Thyroid gland (tissue), 4 donors: Measurements from ENCODE around the gene STYXL1. TPM values are rescaled to one million over a fixed set of nuclear protein-coding genes. Genes with fewer than 3 reads are reported as not detected.

Experiments
- DNase-seq, 2 donors: peaks; one replicate each; pipeline ENCODE4 v3.0.0-alpha.2; 2019
- H3K27ac ChIP-seq, 3 donors: fragments of 200-600 bp; sonication (generic); 1 replicate in 2 of 3; 2 replicates in 1 of 3; pipeline ENCODE4 v1.5.1; 2016 to 2019; ENCODE audit warnings: mild to moderate bottlenecking in 1 of 3, moderate library complexity in 1 of 3
- H3K27me3 ChIP-seq: fragments of 200-600 bp; sonication (generic); one replicate; pipeline ENCODE4 v1.5.1; 2019
- H3K36me3 ChIP-seq, 2 donors: fragments of 200-600 bp; sonication (generic); one replicate each; pipeline ENCODE4 v1.5.1; 2016 to 2019
- H3K4me1 ChIP-seq, 2 donors: fragments of 200-600 bp; sonication (generic); one replicate each; pipeline ENCODE4 v1.5.1; 2017 to 2019
- H3K4me3 ChIP-seq, 3 donors: fragments of 200-600 bp; sonication (generic); replicated peaks in 1 of 3; 1 replicate in 2 of 3; 2 replicates in 1 of 3; pipeline ENCODE4 v1.5.1; 2016; ENCODE audit warnings: mild to moderate bottlenecking in 1 of 3
- H3K9me3 ChIP-seq: fragments of 200-600 bp; sonication (generic); one replicate; pipeline ENCODE4 v1.5.1; 2017
- POLR2A ChIP-seq, 2 donors: fragments of 450-650 bp; IDR thresholded peaks; one replicate each; pipeline ENCODE4 v1.6.1; 2017; ENCODE audit warnings: antibody characterized with exemption in 2 of 2, mild to moderate bottlenecking in 2 of 2, moderate library complexity in 1 of 2
- WGBS, 2 donors: methylation state at CpG; one replicate each; pipeline ENCODE4 v1.1.5; 2017; 5-methylcytosine and 5-hydroxymethylcytosine counted together
- intact Hi-C: fragments of 100-400 bp; cut with DNase I; formaldehyde crosslinking; loops from one replicate; pipeline ENCODE4 v1.15.1; 2023
- total RNA-seq, 4 donors: library from RNA; depleted of rRNA; stranded (reverse); fragments of >200 nt; gene quantifications; one replicate each; pipeline ENCODE4 v1.2.3, GENCODE V29; 2016
- TF ChIP-seq, protein P1 (sequence below), 6 experiments: fragments of 200-600 bp in 3 of 6; fragments of 450-650 bp in 3 of 6; sonication (generic) in 3 of 6; IDR thresholded peaks; one replicate each; pipeline ENCODE4 v1.5.1; 2016 to 2019; ENCODE audit warnings: antibody characterized with exemption in 6 of 6, mild to moderate bottlenecking in 2 of 6, inconsistent platforms in 1 of 6, moderate library complexity in 1 of 6

The STYXL1 gene
- total RNA-seq, 4 donors from 2014 or later, result 14.5 to 53.7 (median 29.1) TPM

GRCh38 chr7:75992083-75992755 is 55.6 kb downstream of the STYXL1 start:
- peaks cover 28 to 33% of the 10 kb centered on the region in 2 donors for H3K4me1 ChIP-seq
- no peak for DNase-seq
- no peak overlapping the region for H3K4me3 ChIP-seq
- H3K36me3 ChIP-seq, result peaks cover 0 to 3% of the 10 kb centered on the region in 2 donors
- WGBS, 2 donors, result 88 to 93% methylated on average over 5 to 15 of the region's 20 CpGs
- H3K9me3 ChIP-seq, result no peaks in the 10 kb centered on the region
- H3K27ac ChIP-seq, result peak overlapping the region in 2 of 3 donors; percentile 24 to 33
- TF ChIP-seq POLR2A (IDR thresholded peaks at IDR 0.05), result no peak
- TF ChIP-seq, protein P1, sequence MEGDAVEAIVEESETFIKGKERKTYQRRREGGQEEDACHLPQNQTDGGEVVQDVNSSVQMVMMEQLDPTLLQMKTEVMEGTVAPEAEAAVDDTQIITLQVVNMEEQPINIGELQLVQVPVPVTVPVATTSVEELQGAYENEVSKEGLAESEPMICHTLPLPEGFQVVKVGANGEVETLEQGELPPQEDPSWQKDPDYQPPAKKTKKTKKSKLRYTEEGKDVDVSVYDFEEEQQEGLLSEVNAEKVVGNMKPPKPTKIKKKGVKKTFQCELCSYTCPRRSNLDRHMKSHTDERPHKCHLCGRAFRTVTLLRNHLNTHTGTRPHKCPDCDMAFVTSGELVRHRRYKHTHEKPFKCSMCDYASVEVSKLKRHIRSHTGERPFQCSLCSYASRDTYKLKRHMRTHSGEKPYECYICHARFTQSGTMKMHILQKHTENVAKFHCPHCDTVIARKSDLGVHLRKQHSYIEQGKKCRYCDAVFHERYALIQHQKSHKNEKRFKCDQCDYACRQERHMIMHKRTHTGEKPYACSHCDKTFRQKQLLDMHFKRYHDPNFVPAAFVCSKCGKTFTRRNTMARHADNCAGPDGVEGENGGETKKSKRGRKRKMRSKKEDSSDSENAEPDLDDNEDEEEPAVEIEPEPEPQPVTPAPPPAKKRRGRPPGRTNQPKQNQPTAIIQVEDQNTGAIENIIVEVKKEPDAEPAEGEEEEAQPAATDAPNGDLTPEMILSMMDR (IDR thresholded peaks at IDR 0.05), result no peak
- H3K27me3 ChIP-seq, result no peaks in the 10 kb centered on the region
- intact Hi-C loops, result loop anchor here (5.0 kb wide), 2 partner anchors 75 to 110 kb away; partner anchors contain the start of gene POR

GRCh38 chr7:75991531-75992082 is 56.2 kb downstream of the STYXL1 start:
- intact Hi-C loops, result loop anchor here (5.0 kb wide), 2 partner anchors 74 to 109 kb away; partner anchors contain the start of gene POR
- TF ChIP-seq POLR2A (IDR thresholded peaks at IDR 0.05), result no peak
- TF ChIP-seq, protein P1 (IDR thresholded peaks at IDR 0.05), result no peak
- peak overlapping the region in 2 of 3 donors; percentile 24 to 43 for H3K27ac ChIP-seq
- WGBS, 2 donors, result 98 to 99% methylated on average over 9 of the region's 9 CpGs
- DNase-seq, result no peak
- peaks cover 3 to 9% of the 10 kb centered on the region in 2 donors for H3K36me3 ChIP-seq
- no peaks in the 10 kb centered on the region for H3K9me3 ChIP-seq
- peaks cover 28 to 33% of the 10 kb centered on the region in 2 donors for H3K4me1 ChIP-seq
- no peaks in the 10 kb centered on the region for H3K27me3 ChIP-seq
- no peak overlapping the region for H3K4me3 ChIP-seq

DNA sequence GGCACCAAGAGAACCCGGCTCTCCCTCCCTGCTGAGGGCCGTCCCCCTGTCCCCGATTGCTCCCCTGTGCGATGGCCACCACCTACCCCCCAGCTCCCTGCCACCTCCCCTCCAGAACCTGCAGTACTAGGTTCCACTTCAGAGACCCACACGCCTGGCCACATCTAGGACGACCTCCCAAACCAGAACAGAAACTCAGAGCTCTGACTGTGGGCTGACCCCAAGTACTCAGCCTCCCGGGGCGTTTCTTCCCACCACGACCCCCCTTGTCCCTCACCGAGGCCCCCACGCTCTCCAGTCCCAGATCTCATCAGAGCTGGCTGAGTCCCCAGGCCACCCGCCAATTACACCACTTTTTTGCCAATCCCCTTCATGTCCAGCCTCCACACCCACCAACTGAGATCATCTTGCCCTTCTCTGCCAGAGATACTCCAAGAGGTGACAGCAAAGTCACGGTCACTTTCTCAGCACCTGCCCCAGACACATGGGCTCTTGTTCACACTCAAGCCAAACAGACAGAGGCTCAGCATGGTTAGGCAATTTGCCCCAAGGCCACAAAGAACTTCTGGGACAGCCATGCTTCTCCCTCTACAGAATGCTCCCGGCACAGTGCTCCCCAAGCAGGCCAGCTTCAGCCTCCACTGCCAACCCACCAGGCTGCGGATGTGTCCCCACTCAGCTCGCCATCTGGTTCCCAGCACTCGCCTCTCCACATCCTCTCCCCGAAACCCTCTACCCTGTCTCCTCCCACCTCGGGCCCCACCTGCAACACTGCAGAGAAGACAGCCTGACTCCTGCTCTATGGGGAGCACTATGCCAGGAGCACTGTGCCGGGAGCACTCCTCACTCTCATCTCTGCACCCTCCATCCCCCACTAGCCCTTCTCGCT is 58.1 kb downstream of the STYXL1 start:
- H3K9me3 ChIP-seq, result no peaks in the 10 kb centered on the region
- peaks cover 21 to 28% of the 10 kb centered on the region in 2 donors for H3K36me3 ChIP-seq
- 35 to 41% methylated on average over 20 to 21 of the region's 21 CpGs for WGBS, 2 donors
- TF ChIP-seq, protein P1 (IDR thresholded peaks at IDR 0.05), result no peak
- no peak for TF ChIP-seq POLR2A (IDR thresholded peaks at IDR 0.05)
- peaks cover 23 to 28% of the 10 kb centered on the region in 2 donors for H3K4me1 ChIP-seq
- no peak overlapping the region for H3K4me3 ChIP-seq
- H3K27me3 ChIP-seq, result no peaks in the 10 kb centered on the region
- H3K27ac ChIP-seq, result peak overlapping the region; percentile 68 to 92 (median 84)
- intact Hi-C loops, result loop anchor here (5.0 kb wide), 2 partner anchors 72 to 107 kb away; partner anchors contain the start of gene POR
- DNase-seq, result peak; percentile 80 to 90

DNA sequence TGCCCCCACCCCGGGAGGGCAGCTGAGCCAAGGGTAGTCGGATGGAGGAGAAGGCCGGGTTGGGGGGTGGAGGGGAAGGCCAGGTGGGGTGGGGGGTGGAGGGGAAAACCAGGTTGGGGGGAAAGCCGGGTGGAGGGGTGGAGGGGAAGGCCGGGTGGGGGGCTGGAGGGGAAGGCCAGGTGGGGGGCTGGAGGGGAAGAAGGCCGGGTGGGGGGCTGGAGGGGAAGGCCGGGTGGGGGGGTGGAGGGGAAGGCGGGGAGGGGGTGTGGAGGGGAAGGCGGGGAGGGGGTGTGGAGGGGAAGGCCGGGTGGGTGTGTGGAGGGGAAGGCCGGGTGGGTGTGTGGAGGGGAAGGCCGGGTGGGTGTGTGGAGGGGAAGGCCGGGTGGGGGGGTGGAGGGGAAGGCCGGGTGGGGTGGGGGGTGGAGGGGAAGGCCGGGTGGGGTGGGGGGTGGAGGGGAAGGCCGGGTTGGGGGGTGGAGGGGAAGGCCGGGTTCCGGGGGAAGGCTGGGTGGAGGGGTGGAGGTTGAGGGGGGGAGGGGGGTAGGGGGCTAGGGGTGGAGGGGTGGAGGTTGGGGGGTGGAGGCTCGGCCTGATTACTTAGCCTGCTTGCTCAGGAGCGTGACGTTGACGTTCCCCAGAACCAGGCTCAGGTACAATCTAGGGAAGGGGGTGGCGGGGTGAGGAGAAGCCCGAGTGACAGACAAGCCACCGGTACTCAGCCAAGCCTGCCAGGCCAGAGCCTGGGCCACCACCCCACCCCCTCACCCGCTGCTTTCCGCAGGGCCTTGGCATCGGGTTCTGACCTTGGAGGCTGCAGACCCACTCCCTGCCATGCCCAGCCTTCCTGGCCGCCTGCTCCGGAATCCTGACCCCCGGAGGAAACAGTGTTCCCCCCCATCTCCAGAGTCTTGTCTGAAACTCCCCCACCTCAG is 59.0 kb downstream of the STYXL1 start:
- intact Hi-C loops, result no loop called here
- Histone ChIP-seq H3K27me3 (no peaks in the 10 kb centered on the region), H3K4me1 (peaks cover 23 to 26% of the 10 kb centered on the region in 2 donors), H3K27ac (peak overlapping the region; percentile 68 to 92 (median 84)), H3K36me3 (peaks cover 30 to 37% of the 10 kb centered on the region in 2 donors), H3K4me3 (no peak overlapping the region), H3K9me3 (no peaks in the 10 kb centered on the region)
- DNase-seq, result peak; percentile 96 to 99
- TF ChIP-seq POLR2A (IDR thresholded peaks at IDR 0.05), result peak in 1 of 2 donors; percentile 25
- TF ChIP-seq, protein P1 (IDR thresholded peaks at IDR 0.05), result no peak
- WGBS, 2 donors, result 14 to 29% methylated on average over 7 to 12 of the region's 31 CpGs
